ENCODE measurements around the gene ARHGEF28.

- TF ChIP-seq CTCF (IDR thresholded peaks at IDR 0.05) (no peak), POLR2A (IDR thresholded peaks at IDR 0.05) (no peak), POLR2AphosphoS5 (IDR thresholded peaks at IDR 0.05) (no peak), EP300 (IDR thresholded peaks at IDR 0.05) (no peak)
Measured at GRCh38 chr5:73799401-73799972, 173.5 kb downstream of the ARHGEF28 start.
